ENCODE measurements around the gene KIAA0232.
"Not testable (repeated sequence)": the region's sequence is repeated elsewhere in the genome, so short reads cannot be mapped to it uniquely, and the experiment has no call there.

KIAA0232 gene

GRCh38 chr4:6900956-6901355 lies 118.4 kb downstream of the KIAA0232 start:
- no peak for DNase-seq (ENCODE audit: low read depth)

- no peak for DNase-seq (ENCODE audit: low read depth)
Measured at GRCh38 chr4:6901669-6902317, 119.3 kb downstream of the KIAA0232 start.

GRCh38 chr4:6902318-6903042 lies 120.0 kb downstream of the KIAA0232 start:
- no peak for DNase-seq (ENCODE audit: low read depth)

- DNase-seq (ENCODE audit: low read depth), result no peak
Measured at GRCh38 chr4:6905516-6906445, 123.3 kb downstream of the KIAA0232 start.

- not testable (repeated sequence) for DNase-seq (ENCODE audit: low read depth)
Measured at GRCh38 chr4:6906486-6906885, 124.0 kb downstream of the KIAA0232 start.

- DNase-seq (ENCODE audit: low read depth), result no peak
Measured at GRCh38 chr4:6907658-6908191, 125.2 kb downstream of the KIAA0232 start.

- no peak for DNase-seq (ENCODE audit: low read depth)
Measured at GRCh38 chr4:6908432-6909112, 126.0 kb downstream of the KIAA0232 start.

- peak; percentile 79 for DNase-seq (ENCODE audit: low read depth)
Measured at GRCh38 chr4:6909113-6909969, 126.8 kb downstream of the KIAA0232 start, which contains the start of gene TBC1D14. Gene TBC1D14 (plus strand): TSS chr4:6909826. CDS start chr4:6923390, 13,564 bp downstream.

- peak; percentile 36 for DNase-seq (ENCODE audit: low read depth)
Measured at GRCh38 chr4:6909970-6910339, 127.4 kb downstream of the KIAA0232 start.

GRCh38 chr4:6910340-6910959 lies 127.9 kb downstream of the KIAA0232 start:
- no peak for DNase-seq (ENCODE audit: low read depth)

GRCh38 chr4:6910960-6911874 lies 128.7 kb downstream of the KIAA0232 start:
- DNase-seq (ENCODE audit: low read depth), result no peak

GRCh38 chr4:6911917-6912316 lies 129.4 kb downstream of the KIAA0232 start:
- DNase-seq (ENCODE audit: low read depth), result not testable (repeated sequence)

GRCh38 chr4:6912441-6912840 lies 129.9 kb downstream of the KIAA0232 start:
- no peak for DNase-seq (ENCODE audit: low read depth)

GRCh38 chr4:6913350-6913905 lies 130.9 kb downstream of the KIAA0232 start:
- no peak for DNase-seq (ENCODE audit: low read depth)

GRCh38 chr4:6914448-6914847 lies 131.9 kb downstream of the KIAA0232 start:
- DNase-seq (ENCODE audit: low read depth), result no peak

- DNase-seq (ENCODE audit: low read depth), result no peak
Measured at GRCh38 chr4:6915041-6916005, 132.8 kb downstream of the KIAA0232 start.

GRCh38 chr4:6916069-6916586 lies 133.6 kb downstream of the KIAA0232 start:
- no peak for DNase-seq (ENCODE audit: low read depth)
